Endothelial cell (in vitro differentiated cells): ENCODE results near the gene FFAR1. TPM values are rescaled to one million over a fixed set of nuclear protein-coding genes. Genes with fewer than 3 reads are reported as not detected.
"Not testable (repeated sequence)": the region's sequence is repeated elsewhere in the genome, so short reads cannot be mapped to it uniquely, and the experiment has no call there.

ENCODE experiments used
- DNase-seq: peaks from one replicate; pipeline ENCODE4 v3.0.0; 2021; ENCODE audit warnings: low spot score
- H3K27ac Mint-ChIP-seq: one replicate; pipeline ENCODE4 v1.8.0; 2021; ENCODE audit warnings: mixed read lengths, inconsistent platforms; ENCODE audit not compliant: unreplicated experiment
- H3K27me3 Mint-ChIP-seq: one replicate; pipeline ENCODE4 v1.8.0; 2021; ENCODE audit warnings: mild to moderate bottlenecking, moderate library complexity, mixed read lengths, inconsistent platforms; ENCODE audit not compliant: unreplicated experiment
- H3K36me3 Mint-ChIP-seq: one replicate; pipeline ENCODE4 v1.8.0; 2021; ENCODE audit warnings: mild to moderate bottlenecking, low read depth, mixed read lengths, inconsistent platforms; ENCODE audit not compliant: unreplicated experiment
- H3K4me1 Mint-ChIP-seq: one replicate; pipeline ENCODE4 v1.8.0; 2021; ENCODE audit warnings: mild to moderate bottlenecking, mixed read lengths, inconsistent platforms; ENCODE audit not compliant: unreplicated experiment
- H3K4me3 Mint-ChIP-seq: one replicate; pipeline ENCODE4 v1.8.0; 2021; ENCODE audit warnings: mild to moderate bottlenecking, mixed read lengths, inconsistent platforms; ENCODE audit not compliant: unreplicated experiment
- H3K9me3 Mint-ChIP-seq: one replicate; pipeline ENCODE4 v1.8.0; 2021; ENCODE audit warnings: mixed read lengths, inconsistent platforms; ENCODE audit not compliant: unreplicated experiment
- total RNA-seq: library from RNA; stranded (reverse); fragmentation: NEBNext Ultra II Directional; extraction: Animal tissue kit (Norgen Biotek cat#: 25700); gene quantifications from one replicate; pipeline ENCODE4 v1.2.1, GENCODE V29; 2021; ENCODE audit not compliant: unreplicated experiment
- TF ChIP-seq, protein P1 (sequence below): fragments of 200-600 bp; sonication (generic); IDR thresholded peaks from one replicate; pipeline ENCODE4 v1.5.0; 2021; ENCODE audit warnings: antibody characterized with exemption; ENCODE audit not compliant: unreplicated experiment

The FFAR1 gene
- total RNA-seq, 1 donor from 2014 or later, result not detected

DNA sequence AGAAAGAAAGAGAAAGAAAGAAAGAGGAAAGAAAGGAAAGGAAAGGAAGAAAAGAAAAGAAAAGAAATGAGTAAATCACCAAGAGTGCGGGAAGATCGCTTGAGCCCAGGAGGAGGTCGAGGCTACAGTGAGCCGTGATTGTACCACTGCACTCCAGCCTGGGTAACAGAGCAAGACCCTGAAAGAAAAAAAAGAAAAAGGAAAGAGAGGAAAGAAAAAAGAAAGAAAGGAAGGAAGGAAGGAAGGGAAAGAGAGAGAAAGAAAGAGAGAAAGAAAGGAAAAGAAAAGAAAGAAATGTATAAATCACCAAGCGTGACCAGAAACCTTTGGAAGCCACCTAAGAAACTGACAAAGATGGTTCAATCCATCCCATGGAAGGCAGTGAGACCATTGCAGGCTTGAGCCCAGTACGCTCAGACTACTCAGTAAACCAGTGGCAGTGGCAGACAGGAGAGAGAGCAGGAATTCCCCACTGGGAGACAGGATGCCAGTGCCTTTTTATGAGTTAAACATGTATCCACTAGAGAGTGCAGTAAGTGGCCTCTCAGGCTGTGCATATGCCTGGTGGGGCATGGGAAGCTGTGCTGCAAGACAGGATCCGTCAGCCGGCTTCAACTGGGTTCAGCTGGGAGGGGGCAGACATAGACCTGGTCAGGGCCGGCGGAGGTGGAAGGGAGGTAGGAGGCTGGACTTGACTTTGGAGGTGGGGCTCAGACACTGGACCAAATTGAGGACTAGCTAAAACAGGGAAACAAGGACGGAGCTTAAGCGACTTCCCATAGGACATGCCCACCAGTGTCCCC lies 28.0 kb downstream of the FFAR1 start:
- Mint-ChIP-seq H3K27ac (no peak overlapping the region), H3K36me3 (no peaks in the 10 kb centered on the region), H3K27me3 (peaks cover 9% of the 10 kb centered on the region), H3K9me3 (no peaks in the 10 kb centered on the region), H3K4me1 (no peaks in the 10 kb centered on the region), H3K4me3 (no peak overlapping the region)
- TF ChIP-seq, protein P1, sequence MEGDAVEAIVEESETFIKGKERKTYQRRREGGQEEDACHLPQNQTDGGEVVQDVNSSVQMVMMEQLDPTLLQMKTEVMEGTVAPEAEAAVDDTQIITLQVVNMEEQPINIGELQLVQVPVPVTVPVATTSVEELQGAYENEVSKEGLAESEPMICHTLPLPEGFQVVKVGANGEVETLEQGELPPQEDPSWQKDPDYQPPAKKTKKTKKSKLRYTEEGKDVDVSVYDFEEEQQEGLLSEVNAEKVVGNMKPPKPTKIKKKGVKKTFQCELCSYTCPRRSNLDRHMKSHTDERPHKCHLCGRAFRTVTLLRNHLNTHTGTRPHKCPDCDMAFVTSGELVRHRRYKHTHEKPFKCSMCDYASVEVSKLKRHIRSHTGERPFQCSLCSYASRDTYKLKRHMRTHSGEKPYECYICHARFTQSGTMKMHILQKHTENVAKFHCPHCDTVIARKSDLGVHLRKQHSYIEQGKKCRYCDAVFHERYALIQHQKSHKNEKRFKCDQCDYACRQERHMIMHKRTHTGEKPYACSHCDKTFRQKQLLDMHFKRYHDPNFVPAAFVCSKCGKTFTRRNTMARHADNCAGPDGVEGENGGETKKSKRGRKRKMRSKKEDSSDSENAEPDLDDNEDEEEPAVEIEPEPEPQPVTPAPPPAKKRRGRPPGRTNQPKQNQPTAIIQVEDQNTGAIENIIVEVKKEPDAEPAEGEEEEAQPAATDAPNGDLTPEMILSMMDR, result no peak
- no peak for DNase-seq

DNA sequence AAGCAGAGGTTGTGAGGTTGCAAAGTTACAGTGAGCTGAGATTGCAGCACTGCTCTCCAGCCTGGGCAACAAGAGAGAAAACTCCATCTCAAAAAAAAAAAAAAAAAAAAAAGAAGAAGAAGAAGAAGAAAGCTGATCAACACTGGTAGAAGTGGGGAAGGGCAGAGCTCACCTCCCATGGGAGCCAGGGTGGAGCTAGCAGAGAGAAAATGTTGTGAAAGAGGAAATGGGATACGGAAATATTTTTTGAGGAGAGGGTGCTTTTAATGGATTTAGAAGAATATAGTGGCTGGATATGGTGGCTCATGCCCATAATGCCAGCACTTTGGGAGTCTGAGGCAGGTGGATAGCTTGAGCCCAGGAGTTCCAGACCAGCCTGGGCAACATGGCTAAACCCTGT lies 30.0 kb downstream of the FFAR1 start:
- no peaks in the 10 kb centered on the region for H3K36me3 Mint-ChIP-seq
- H3K4me1 Mint-ChIP-seq, result no peaks in the 10 kb centered on the region
- H3K27me3 Mint-ChIP-seq, result peaks cover 9% of the 10 kb centered on the region

DNA sequence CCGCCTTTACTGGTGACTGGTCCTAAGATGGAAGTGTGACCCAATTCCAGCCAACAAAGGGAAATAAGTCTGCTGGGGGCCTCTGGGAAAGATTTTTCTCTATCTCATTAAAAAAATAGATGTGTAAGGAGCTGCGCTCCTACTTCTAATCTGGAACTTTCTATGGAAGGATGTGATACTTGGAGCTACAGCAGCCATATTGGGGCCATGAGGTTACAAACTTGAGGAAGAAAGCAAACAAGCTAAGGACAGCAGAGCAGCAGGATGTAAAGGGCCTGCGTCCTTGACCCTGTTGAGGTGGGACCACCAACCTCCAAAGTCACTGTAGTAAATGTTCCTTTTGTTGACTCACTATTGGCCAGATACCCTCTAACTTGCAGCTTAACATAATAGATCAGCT lies 30.7 kb downstream of the FFAR1 start:
- H3K4me1 Mint-ChIP-seq, result no peaks in the 10 kb centered on the region
- H3K9me3 Mint-ChIP-seq, result no peaks in the 10 kb centered on the region
- no peaks in the 10 kb centered on the region for H3K36me3 Mint-ChIP-seq
- no peak for DNase-seq
- TF ChIP-seq, protein P1, result no peak
- H3K4me3 Mint-ChIP-seq, result no peak overlapping the region
- peaks cover 9% of the 10 kb centered on the region for H3K27me3 Mint-ChIP-seq
- H3K27ac Mint-ChIP-seq, result no peak overlapping the region

More for the DNA sequence above, 30.0 kb downstream of the FFAR1 start:
- H3K9me3 Mint-ChIP-seq, result no peaks in the 10 kb centered on the region
- TF ChIP-seq, protein P1, result no peak
- H3K4me3 Mint-ChIP-seq, result no peak overlapping the region
- DNase-seq, result no peak
- H3K27ac Mint-ChIP-seq, result no peak overlapping the region

DNA sequence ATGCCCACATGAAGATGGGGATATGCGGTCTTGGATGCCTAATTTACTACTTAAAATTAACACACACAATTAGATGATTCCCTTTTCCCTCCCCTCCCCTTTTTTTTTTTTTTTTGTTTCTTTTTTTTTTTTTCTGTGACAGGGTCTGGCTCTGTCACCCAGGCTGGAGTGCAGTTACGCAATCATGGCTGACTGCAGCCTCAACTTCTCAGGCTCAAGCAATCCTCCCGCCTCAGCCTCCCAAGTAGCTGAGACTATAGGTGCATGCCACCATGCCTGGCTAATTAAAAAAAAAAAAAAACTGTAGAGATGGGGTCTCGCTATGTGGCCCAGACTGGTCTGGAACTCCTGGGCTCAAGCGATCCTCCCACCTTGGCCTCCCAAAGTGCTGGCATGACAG lies 31.8 kb downstream of the FFAR1 start:
- H3K36me3 Mint-ChIP-seq, H3K27ac Mint-ChIP-seq, H3K4me1 Mint-ChIP-seq, H3K27me3 Mint-ChIP-seq, DNase-seq, H3K9me3 Mint-ChIP-seq, H3K4me3 Mint-ChIP-seq: not testable (repeated sequence)

DNA sequence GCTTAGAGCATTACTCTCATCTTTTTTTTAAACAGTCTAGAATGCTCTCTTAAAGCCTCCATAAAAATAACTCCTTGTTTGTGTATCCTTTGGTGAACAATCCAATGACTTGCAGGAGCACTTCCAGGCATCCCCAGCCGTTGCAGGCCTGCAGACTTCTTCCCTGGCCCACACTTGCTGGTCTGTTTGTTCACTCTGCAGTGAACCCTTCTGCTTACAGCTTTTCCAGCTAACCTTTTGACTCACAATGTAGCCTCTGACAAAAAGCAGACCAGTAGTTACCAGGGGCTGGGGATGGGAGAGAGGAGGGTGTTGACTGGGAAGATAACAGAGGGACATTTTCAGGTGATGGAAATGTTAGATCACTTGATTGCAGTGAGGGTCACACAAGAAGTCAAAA lies 32.3 kb downstream of the FFAR1 start:
- no peaks in the 10 kb centered on the region for H3K9me3 Mint-ChIP-seq
- H3K27ac Mint-ChIP-seq, result no peak overlapping the region
- peaks cover 4% of the 10 kb centered on the region for H3K27me3 Mint-ChIP-seq
- H3K4me3 Mint-ChIP-seq, result no peak overlapping the region
- TF ChIP-seq, protein P1, result no peak
- no peaks in the 10 kb centered on the region for H3K36me3 Mint-ChIP-seq
- no peak for DNase-seq
- no peaks in the 10 kb centered on the region for H3K4me1 Mint-ChIP-seq
